ENCODE measurements around the gene ATP1A2. TPM values are rescaled to one million over a fixed set of nuclear protein-coding genes. Genes with fewer than 3 reads are reported as not detected.

Gene ATP1A2
- total and polyA plus RNA-seq, 2 experiments from 2014 or later: 4.9 to 17.7 TPM

GRCh38 chr1:160177231-160177630 is 61.7 kb downstream of the ATP1A2 start (continued):
- no peak for TF ChIP-seq ZNF462 (CRISPR knock-in tag; IDR thresholded peaks at IDR 0.05)
- TF ChIP-seq ETS1 (IDR thresholded peaks at IDR 0.05): no peak
- TF ChIP-seq EZH2 (IDR thresholded peaks at IDR 0.05; ENCODE audit: low read depth, unreplicated experiment): no peak
- TF ChIP-seq ZNF331 (CRISPR knock-in tag; IDR thresholded peaks at IDR 0.05; ENCODE audit: low read depth): no peak
- no peak for TF ChIP-seq EZH2phosphoT487 (IDR thresholded peaks at IDR 0.05; ENCODE audit: unreplicated experiment)

- Histone ChIP-seq H3K4me3 (no peak overlapping the region), H3K4me2 (no peak overlapping the region), H3K27ac (ENCODE audit: low read depth) (no peak overlapping the region), H3K4me1 (ENCODE audit: insufficient read depth) (peaks cover 13% of the 10 kb centered on the region), H3K27me3 (ENCODE audit: insufficient read depth) (no peaks in the 10 kb centered on the region), H2AFZ (peak overlapping the region; percentile 93), H4K20me1 (replicated peaks; ENCODE audit: insufficient read depth) (no peaks in the 10 kb centered on the region), H3K9me2 (ENCODE audit: insufficient read depth) (peaks cover 13% of the 10 kb centered on the region), H3K36me3 (ENCODE audit: insufficient read depth) (no peaks in the 10 kb centered on the region), H3K79me2 (replicated peaks; ENCODE audit: insufficient read depth) (no peaks in the 10 kb centered on the region), H3F3A (replicated peaks; ENCODE audit: low read depth) (no peaks in the 10 kb centered on the region)
- peak; percentile 85 for ATAC-seq
- DNase-seq (ENCODE audit: low spot score): peak; percentile 30
- peaks cover 11% of the 10 kb centered on the region for H3K27me3 Mint-ChIP-seq (ENCODE audit: insufficient read depth, low read depth, poor library complexity)
- H3K4me1 Mint-ChIP-seq: peaks cover 16% of the 10 kb centered on the region
- H3K27ac Mint-ChIP-seq: no peak overlapping the region
- H3K9me3 Mint-ChIP-seq: no peaks in the 10 kb centered on the region; the same call in 1 of the 3 replicates
- no peaks in the 10 kb centered on the region; the same call in 2 of the 3 replicates for H3K36me3 Mint-ChIP-seq (ENCODE audit: low read depth)
- no peak overlapping the region for H3K4me3 Mint-ChIP-seq
- TF ChIP-seq EZH2phosphoT487 (IDR thresholded peaks at IDR 0.05; ENCODE audit: unreplicated experiment): no peak
- TF ChIP-seq STAT1 (IDR thresholded peaks at IDR 0.05; ENCODE audit: unreplicated experiment): no peak
- no peak for TF ChIP-seq ETS1 (IDR thresholded peaks at IDR 0.05)
- no peak for TF ChIP-seq ZNF462 (CRISPR knock-in tag; IDR thresholded peaks at IDR 0.05)
- no peak for TF ChIP-seq CREB1 (CRISPR knock-in tag; IDR thresholded peaks at IDR 0.05; ENCODE audit: low read depth)
Measured at GRCh38 chr1:160177667-160178066, 62.1 kb downstream of the ATP1A2 start.
